Erythroblast (primary cell): ENCODE results near the gene CTNNA2.

Source experiments
- GATA1 ChIP-seq: IDR thresholded peaks from 2 replicates; pipeline ENCODE4 v1.6.1; 2011; ENCODE audit warnings: low read depth, mild to moderate bottlenecking, control low read depth, low read length, moderate library complexity
- POLR2A ChIP-seq: IDR thresholded peaks from 2 replicates; pipeline ENCODE4 v1.6.1; 2011; ENCODE audit warnings: mild to moderate bottlenecking, low read length

- no peak for TF ChIP-seq POLR2A
- TF ChIP-seq GATA1: no peak
Observed at GRCh38 chr2:80037310-80037709, 524.5 kb downstream of the CTNNA2 start.
